ENCODE data around the gene KLHL15.

- TF ChIP-seq, protein P1, sequence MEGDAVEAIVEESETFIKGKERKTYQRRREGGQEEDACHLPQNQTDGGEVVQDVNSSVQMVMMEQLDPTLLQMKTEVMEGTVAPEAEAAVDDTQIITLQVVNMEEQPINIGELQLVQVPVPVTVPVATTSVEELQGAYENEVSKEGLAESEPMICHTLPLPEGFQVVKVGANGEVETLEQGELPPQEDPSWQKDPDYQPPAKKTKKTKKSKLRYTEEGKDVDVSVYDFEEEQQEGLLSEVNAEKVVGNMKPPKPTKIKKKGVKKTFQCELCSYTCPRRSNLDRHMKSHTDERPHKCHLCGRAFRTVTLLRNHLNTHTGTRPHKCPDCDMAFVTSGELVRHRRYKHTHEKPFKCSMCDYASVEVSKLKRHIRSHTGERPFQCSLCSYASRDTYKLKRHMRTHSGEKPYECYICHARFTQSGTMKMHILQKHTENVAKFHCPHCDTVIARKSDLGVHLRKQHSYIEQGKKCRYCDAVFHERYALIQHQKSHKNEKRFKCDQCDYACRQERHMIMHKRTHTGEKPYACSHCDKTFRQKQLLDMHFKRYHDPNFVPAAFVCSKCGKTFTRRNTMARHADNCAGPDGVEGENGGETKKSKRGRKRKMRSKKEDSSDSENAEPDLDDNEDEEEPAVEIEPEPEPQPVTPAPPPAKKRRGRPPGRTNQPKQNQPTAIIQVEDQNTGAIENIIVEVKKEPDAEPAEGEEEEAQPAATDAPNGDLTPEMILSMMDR (IDR thresholded peaks at IDR 0.05 in 8 of 11, conservative IDR thresholded peaks at IDR 0.05 in 3 of 11): no peak
- TF ChIP-seq POLR2AphosphoS5 (IDR thresholded peaks at IDR 0.05) (no peak), POLR2A (IDR thresholded peaks at IDR 0.05) (no peak)
Observed at GRCh38 chrX:24002792-24003191, 24.2 kb downstream of the KLHL15 start.

Measured in spleen (tissue), 7 donors.